ENCODE results near the gene UBR2.

GRCh38 chr6:42627674-42628073, 63.8 kb downstream of the UBR2 start:
- TF ChIP-seq CTCF (conservative IDR thresholded peaks at IDR 0.05 in 1 of 2, IDR thresholded peaks at IDR 0.05 in 1 of 2; ENCODE audit: extremely low read depth in 1 of 2, insufficient read depth in 1 of 2, low read depth in 1 of 2, low read length in 2 of 2) (no peak), EZH2 (IDR thresholded peaks at IDR 0.05; ENCODE audit: borderline replicate concordance, low read length) (no peak)
